HG02610 (cell line): ENCODE data around the gene ART3.
A peak's percentile ranks its signal among the peaks of the same experiment; 100 is the strongest.

Experiments used
- ATAC-seq: cut with Tn5 transposase; IDR thresholded peaks from one replicate; pipeline ENCODE4 v1.9.1; 2021; ENCODE audit warnings: mild to moderate bottlenecking, moderate library complexity; ENCODE audit not compliant: unreplicated experiment

Gene ART3

GRCh38 chr4:76067652-76068286 is 6.7 kb upstream of the ART3 start:
- ATAC-seq = peak; percentile 77

GRCh38 chr4:76072760-76073159 is 1.7 kb upstream of the ART3 start:
- no peak for ATAC-seq

GRCh38 chr4:76074993-76075600 is 588 bp downstream of the ART3 start:
- no peak for ATAC-seq

GRCh38 chr4:76078033-76078613 is 3.6 kb downstream of the ART3 start:
- ATAC-seq = no peak

GRCh38 chr4:76083386-76083988 is 9.0 kb downstream of the ART3 start:
- ATAC-seq = no peak

GRCh38 chr4:76084542-76084941 is 10.0 kb downstream of the ART3 start:
- ATAC-seq = no peak

GRCh38 chr4:76087007-76087769 is 12.7 kb downstream of the ART3 start:
- ATAC-seq = no peak

- no peak for ATAC-seq
These were observed 14.2 kb downstream of the ART3 start for GRCh38 chr4:76088719-76089118.

- no peak for ATAC-seq
These were observed 15.8 kb downstream of the ART3 start for GRCh38 chr4:76090241-76090691.

- no peak for ATAC-seq
These were observed 16.5 kb downstream of the ART3 start for GRCh38 chr4:76091052-76091451.

GRCh38 chr4:76095568-76095967 is 21.1 kb downstream of the ART3 start:
- no peak for ATAC-seq

- ATAC-seq = no peak
These were observed 21.6 kb downstream of the ART3 start for GRCh38 chr4:76096076-76096475.

- no peak for ATAC-seq
These were observed 31.1 kb downstream of the ART3 start for GRCh38 chr4:76105652-76106051.

- ATAC-seq = no peak
These were observed 31.9 kb downstream of the ART3 start for GRCh38 chr4:76106442-76106841.

GRCh38 chr4:76108467-76109181 is 34.1 kb downstream of the ART3 start:
- ATAC-seq = no peak

- ATAC-seq = no peak
These were observed 42.3 kb downstream of the ART3 start for GRCh38 chr4:76116821-76117220.

- ATAC-seq = no peak
These were observed 43.0 kb downstream of the ART3 start for GRCh38 chr4:76117536-76117935.

- ATAC-seq = no peak
These were observed 45.7 kb downstream of the ART3 start for GRCh38 chr4:76120199-76120598.

- no peak for ATAC-seq
These were observed 51.3 kb downstream of the ART3 start for GRCh38 chr4:76125816-76126215.

- ATAC-seq = no peak
These were observed 53.2 kb downstream of the ART3 start for GRCh38 chr4:76127754-76128153.

GRCh38 chr4:76141241-76141640 is 66.7 kb downstream of the ART3 start:
- no peak for ATAC-seq
